Stimulated activated CD8-positive, alpha-beta memory T cell treated with anti-CD3 and anti-CD28 coated beads, Interleukin-7, amount 100 ng/mL, for 1 hour (primary cell): ENCODE measurements around the gene PKD1.

Source experiments
- DNase-seq, 2 donors: peaks; one replicate each; pipeline ENCODE4 v3.0.0-alpha.2; 2020; ENCODE audit warnings: low read depth in 2 of 2

The PKD1 gene

DNA sequence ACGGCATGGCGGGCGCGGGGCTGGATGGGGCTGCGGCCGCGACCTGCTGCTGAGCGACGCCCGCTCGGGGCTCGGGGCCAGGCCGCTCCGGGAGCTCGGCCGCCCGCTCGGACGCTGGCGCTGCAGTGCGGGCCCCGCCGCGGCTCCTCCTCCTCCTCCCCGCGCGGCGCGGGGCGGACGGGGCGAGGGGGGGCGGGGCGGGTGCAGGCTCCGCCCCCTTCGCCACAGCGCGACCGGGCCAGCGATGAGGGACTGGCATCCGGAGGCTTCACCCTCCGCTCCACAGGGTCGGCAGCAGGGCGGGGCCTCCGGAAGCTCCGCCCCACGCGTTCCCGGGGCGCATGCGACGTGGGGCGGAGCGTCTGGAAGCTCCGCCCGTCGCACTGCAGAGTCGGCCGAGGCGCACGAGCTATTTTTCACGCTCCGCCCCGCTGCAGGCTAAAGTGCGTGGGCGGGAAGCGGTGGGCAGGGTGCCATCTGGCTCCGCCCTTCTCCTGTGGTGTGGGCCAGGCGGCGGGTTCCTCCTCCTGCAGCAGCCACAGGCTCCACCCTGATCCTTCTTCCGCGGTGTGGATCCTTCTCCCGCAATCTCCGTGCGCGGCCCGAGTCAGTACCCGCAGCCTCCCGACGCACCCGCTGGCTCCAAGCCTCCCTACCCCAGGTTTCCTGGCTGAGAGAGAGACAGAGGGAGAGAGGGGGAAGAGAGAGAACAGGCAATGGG, at the start of gene PKD1:
Gene PKD1 (minus strand): TSS at position 129 of the 721 bp plus-strand sequence. CDS start 209 bp downstream, outside the sequence.
- peak; percentile 94 to 97 for DNase-seq

DNA sequence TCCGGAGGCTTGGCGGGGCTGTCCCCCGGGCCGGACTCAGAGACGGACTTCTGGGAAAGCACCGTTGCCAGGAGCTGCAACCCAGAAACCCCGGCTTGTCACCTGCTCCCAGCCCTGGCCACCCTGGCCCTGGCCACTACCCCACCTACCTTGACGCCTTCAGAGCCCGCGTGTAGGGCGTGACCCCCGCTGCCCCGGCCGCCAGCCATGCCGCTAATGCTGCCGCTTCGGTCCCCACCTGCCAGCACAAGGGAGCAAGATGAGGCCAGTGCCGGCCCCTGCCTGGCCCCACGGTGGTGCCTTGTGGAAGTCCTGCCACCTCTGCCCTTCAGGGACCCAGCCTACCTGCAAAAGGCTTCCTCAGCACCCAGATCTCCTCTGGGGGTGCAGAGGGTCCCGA, 49.3 kb upstream of the PKD1 start:
- no peak for DNase-seq

DNA sequence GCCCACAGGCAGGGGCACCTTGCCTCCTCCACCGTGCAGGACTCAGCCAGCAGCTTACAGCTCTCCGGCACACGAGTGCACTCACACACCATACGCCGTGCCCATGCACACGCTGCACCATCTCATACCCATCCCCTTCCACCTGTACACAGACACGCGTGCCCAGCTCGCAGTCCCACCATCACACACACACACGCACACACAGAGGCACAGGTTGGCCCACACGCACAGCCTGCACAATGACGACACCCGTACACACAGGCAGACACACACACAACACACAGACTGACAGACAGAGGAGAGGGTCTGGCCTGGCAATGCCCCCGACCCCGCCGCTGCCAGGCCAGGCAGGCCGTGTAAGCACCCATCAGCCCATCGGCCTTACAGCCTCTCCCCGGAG, 48.6 kb upstream of the PKD1 start:
- no peak for DNase-seq

GRCh38 chr16:2183671-2184070, 48.0 kb upstream of the PKD1 start:
- no peak for DNase-seq

- no peak for DNase-seq
Observed at GRCh38 chr16:2181952-2182351, 46.3 kb upstream of the PKD1 start.

DNA sequence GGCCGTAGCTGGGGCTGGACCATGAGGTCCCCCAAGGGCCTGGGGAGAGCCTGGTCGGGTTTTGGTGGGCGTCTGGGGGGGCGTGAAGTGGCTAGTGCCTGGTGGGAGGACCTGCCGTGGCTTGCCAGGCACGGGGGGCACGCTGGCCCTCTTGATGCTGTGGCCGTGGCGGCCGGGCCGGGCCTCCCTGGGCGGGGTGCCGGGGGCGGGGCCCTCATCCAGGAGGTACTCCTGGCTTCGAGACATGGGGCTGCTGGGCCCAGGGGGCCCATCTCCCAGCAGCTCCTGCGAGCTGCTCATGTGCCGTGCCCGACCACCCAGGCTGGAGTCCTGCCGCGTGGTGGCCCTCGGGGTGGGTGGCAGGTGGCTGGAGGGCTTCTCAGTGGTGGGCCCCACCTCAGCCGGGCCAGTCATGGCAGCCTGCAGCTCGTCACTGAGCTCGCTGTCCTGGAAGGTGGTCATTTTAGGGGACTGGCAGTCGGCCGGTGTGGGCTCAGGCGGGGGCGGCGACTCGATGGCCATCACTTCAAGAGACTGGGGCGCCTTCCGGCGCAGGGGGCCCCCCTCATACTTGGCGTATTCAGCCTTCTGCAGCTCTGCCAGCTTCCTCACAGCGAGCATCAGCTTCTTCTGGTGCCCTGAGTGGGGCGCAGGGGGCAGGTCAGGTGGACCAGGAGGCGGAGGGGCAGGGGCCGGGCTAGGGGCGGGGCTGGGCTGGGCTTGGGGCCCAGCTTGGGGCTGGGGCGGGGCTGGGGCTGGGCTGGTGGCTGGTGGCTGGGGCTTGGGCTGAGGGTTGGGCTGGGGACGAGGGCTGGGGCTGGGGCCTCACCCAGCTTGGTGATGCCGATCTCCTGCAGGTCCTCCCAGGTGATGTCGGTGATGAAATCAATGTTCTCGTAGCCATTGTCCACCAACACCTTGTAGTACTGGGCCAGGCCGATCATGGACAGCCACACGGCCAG, 45.5 kb upstream of the PKD1 start:
- DNase-seq: no peak

GRCh38 chr16:2180461-2180860, 44.8 kb upstream of the PKD1 start:
- DNase-seq: no peak

DNA sequence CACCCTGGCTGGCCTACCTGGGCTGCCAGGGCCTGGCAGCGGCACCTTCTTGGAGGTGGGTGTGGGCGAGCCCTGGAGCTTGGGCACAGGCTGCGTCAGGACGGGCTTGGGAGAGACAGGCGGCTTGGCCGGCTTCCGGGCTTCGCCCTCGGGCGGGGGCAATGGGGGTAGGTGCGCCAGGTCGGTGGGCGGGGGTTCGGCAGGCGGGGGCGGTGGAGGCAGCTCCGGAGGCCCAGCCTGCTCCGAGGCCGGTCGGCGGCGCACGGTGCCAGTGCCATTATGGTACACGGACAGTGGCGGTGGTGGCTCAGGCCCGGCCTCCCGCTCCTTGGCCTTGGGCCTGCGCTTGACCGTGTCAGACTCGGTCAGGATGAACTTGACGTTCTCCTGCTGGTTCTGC, 43.9 kb upstream of the PKD1 start:
- no peak for DNase-seq

- DNase-seq: no peak
Observed at GRCh38 chr16:2179107-2179501, 43.4 kb upstream of the PKD1 start.

DNA sequence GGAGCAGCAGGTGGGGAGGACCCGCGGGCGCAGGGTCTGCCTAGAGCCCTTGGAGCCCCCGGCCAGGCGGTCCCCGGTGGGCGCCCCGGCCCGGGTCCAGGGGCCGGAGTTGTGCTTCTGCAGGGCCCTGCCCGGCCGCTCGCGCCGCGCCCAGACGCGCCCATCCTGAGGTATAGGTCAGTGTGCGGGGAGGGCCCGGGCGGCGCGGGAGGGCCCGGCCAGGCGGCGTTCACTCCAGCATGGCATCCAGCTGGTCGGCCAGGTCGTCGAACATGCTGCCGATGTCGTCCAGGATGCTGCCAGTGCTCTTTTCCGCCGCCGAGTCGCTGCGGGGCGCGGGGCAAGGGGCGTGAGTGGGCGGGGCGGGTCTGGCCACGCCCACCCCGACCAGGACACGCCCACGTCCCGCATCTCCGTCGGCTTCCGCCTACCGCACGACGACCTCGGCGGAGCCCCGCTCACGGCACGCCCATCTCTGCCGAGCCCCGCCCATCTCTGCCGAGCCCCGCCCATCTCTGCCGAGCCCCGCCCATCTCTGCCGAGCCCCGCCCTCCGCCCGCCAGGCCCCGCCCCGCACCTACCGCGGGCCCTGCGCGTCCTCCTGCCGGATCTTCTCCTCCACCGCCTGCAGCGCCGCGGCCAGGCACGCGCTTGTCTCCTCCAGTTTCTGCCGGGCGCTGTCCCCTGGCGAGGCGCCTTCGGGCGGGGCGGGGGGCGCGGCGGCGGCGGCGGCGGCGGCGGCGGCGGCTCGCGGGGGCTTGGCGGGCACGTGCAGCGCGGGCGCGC, 42.8 kb upstream of the PKD1 start:
- DNase-seq: no peak

GRCh38 chr16:2177561-2177960, 41.9 kb upstream of the PKD1 start:
- no peak for DNase-seq

DNA sequence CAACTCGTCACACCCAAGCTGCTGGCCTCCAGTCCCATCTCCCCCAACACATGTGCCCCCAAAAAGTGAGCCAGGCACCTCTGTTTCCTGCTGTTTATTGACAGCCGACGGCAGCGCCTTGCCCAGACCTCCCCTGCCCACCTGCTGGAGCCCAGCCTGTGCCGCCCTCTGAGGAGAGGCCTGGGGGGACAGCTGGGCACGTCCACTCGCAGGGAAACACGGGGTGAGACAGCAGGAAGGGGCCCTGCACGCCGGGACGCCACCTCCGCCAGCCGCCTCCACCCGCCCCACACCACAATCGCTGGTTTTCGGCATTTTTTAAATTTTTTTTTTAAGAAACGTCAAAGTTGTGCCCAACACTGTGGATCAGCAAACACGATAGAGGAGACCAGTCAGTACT, 41.4 kb upstream of the PKD1 start:
- no peak for DNase-seq

GRCh38 chr16:2176047-2176446, 40.3 kb upstream of the PKD1 start:
- DNase-seq: no peak

DNA sequence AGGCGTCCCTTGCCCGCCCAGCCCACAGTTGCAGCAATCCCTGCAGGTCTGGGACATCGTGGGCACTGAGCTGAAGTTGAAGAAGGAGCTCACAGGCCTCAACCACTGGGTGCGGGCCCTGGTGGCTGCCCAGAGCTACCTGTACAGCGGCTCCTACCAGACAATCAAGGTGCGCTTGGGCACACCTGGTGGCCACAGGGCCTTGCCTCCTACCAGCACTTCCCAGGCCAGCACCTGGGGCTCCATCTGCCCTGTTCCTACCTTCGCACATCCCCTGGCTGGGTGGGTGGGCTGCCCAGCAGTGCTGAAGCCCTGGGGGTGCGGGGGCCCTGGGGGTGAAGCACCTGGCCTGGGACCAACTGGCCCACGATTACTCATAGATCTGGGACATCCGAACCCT, 39.8 kb upstream of the PKD1 start:
- DNase-seq: no peak

GRCh38 chr16:2174396-2175131, 38.9 kb upstream of the PKD1 start:
- DNase-seq: no peak

GRCh38 chr16:2173916-2174315, 38.2 kb upstream of the PKD1 start:
- DNase-seq: no peak

- DNase-seq: no peak
Observed at GRCh38 chr16:2173366-2173765, 37.7 kb upstream of the PKD1 start.

DNA sequence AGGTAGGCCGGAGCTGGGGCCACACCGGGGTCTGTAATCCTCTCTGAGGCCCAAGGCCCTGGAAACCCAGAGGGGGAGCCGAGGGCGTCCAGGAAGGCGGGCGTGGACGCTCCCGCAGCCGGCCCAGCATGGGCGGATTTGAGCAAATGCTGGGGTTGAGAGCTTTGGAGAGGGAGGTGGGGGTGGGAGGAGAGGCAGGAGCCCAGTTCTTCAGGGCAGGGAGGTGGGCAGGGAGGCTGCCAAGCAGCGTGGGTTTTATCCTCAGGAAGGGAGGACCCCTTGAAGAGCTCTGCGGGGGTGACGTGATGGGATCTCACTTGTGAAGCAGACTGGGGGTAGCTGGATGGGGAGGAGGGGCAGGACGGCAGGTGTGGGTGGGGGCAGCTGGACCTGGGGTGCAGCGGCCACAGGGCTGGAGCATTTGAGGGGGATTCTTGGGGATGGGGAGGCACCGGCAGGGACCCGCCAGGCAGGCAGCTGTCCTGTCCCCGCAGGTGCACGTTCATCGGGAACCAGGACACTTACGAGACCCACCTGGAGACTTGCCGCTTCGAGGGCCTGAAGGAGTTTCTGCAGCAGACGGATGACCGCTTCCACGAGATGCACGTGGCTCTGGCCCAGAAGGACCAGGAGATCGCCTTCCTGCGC, 37.1 kb upstream of the PKD1 start:
- no peak for DNase-seq

DNA sequence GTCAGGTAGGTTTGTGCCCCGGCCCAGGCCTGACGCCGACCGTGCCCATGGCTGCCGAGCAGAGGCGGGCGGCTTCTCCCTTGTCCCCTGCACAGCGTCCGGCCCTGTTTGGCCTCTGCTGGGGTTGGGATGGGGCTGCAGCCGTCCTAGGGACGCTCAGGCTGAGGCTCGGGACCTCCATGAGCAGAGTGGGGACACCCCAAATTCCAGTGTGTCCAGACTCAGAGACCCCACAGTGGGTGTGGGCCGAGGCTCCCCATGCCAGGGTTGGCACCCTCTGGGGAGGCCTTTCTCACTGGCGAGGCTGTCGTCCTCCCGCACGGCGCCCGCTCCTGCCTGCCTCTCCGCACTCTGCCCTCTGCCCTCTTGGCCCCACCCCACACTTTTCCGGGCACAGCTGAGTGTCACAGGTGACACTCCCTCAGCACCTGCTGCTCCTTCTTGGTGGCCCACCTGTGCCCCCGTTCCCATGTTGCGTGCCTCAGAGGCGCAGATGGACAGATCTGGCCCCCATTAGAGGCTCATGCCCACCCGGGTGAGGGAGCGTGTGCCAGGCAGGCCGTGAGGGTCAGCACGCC, 36.0 kb upstream of the PKD1 start:
- DNase-seq: no peak

GRCh38 chr16:2170587-2171435, 35.1 kb upstream of the PKD1 start:
- DNase-seq: no peak
